HepG2 (cell line): Measurements from ENCODE around the gene KIF3C. TPM values are rescaled to one million over a fixed set of nuclear protein-coding genes. Genes with fewer than 3 reads are reported as not detected.

Experiments
- ARNTL ChIP-seq: sonication (generic); formaldehyde crosslinking; IDR thresholded peaks from 2 replicates; pipeline ENCODE4 v1.4.0; 2020; ENCODE audit warnings: mild to moderate bottlenecking, missing genetic modification reagents
- ATF6 ChIP-seq: sonication (generic); formaldehyde crosslinking; conservative IDR thresholded peaks from 2 replicates; pipeline ENCODE4 v1.4.0; 2020; ENCODE audit warnings: missing genetic modification reagents
- CCDC6 ChIP-seq: sonication (generic); formaldehyde crosslinking; IDR thresholded peaks from 2 replicates; pipeline ENCODE4 v1.8.1; 2022; ENCODE audit warnings: mild to moderate bottlenecking, missing genetic modification reagents, moderate library complexity
- FOSL1 ChIP-seq: sonication (generic); formaldehyde crosslinking; IDR thresholded peaks from 2 replicates; pipeline ENCODE4 v1.9.0; 2021; ENCODE audit warnings: missing genetic modification reagents, borderline replicate concordance
- GTF2F1 ChIP-seq: fragments of 150-350 bp; IDR thresholded peaks from 2 replicates; pipeline ENCODE4 v1.6.1; 2014; ENCODE audit warnings: low read length
- HES4 ChIP-seq: sonication (generic); formaldehyde crosslinking; IDR thresholded peaks from 2 replicates; pipeline ENCODE4 v1.9.0; 2021; ENCODE audit warnings: mild to moderate bottlenecking, missing genetic modification reagents, borderline replicate concordance
- HNRNPLL ChIP-seq: fragments of 200-400 bp; formaldehyde crosslinking; IDR thresholded peaks from 2 replicates; pipeline ENCODE4 v1.6.1; 2017; ENCODE audit warnings: mild to moderate bottlenecking, low read depth, low read length; ENCODE audit not compliant: poor library complexity, severe bottlenecking
- KDM5A ChIP-seq: fragments of 200-600 bp; sonication (generic); IDR thresholded peaks from 2 replicates; pipeline ENCODE4 v1.7.0; 2018; ENCODE audit warnings: antibody characterized with exemption, mild to moderate bottlenecking, low read length, borderline replicate concordance
- MATR3 ChIP-seq: sonication (generic); formaldehyde crosslinking; IDR thresholded peaks from 2 replicates; pipeline ENCODE4 v1.4.0; 2020; ENCODE audit warnings: missing genetic modification reagents
- NFIC ChIP-seq: IDR thresholded peaks from 2 replicates; pipeline ENCODE4 v1.6.1; 2012; ENCODE audit warnings: mild to moderate bottlenecking, low read length, inconsistent platforms
- PTBP1 ChIP-seq: fragments of 200-400 bp; formaldehyde crosslinking; IDR thresholded peaks from 2 replicates; pipeline ENCODE4 v1.6.1; 2018; ENCODE audit warnings: low read length, low read depth; ENCODE audit not compliant: poor library complexity, severe bottlenecking
- RAD51 ChIP-seq: fragments of 450-650 bp; IDR thresholded peaks from 2 replicates; pipeline ENCODE4 v1.6.1; 2016; ENCODE audit warnings: borderline replicate concordance
- U2AF2 ChIP-seq: fragments of 200-400 bp; formaldehyde crosslinking; IDR thresholded peaks from 2 replicates; pipeline ENCODE4 v1.6.1; 2017; ENCODE audit warnings: low read depth, mild to moderate bottlenecking, low read length
- ZBTB46 ChIP-seq: sonication (generic); formaldehyde crosslinking; IDR thresholded peaks from 2 replicates; pipeline ENCODE4 v1.4.0; 2020; ENCODE audit warnings: mild to moderate bottlenecking, missing genetic modification reagents, borderline replicate concordance
- ZNF143 ChIP-seq: sonication (generic); formaldehyde crosslinking; IDR thresholded peaks from 2 replicates; pipeline ENCODE4 v1.4.0; 2020; ENCODE audit warnings: missing genetic modification reagents
- ZNF33B ChIP-seq: sonication (generic); formaldehyde crosslinking; IDR thresholded peaks from 2 replicates; pipeline ENCODE4 v1.5.1; 2020; ENCODE audit warnings: mild to moderate bottlenecking, missing genetic modification reagents
- ZNF451 ChIP-seq: sonication (generic); formaldehyde crosslinking; IDR thresholded peaks from 2 replicates; pipeline ENCODE4 v1.5.0; 2020; ENCODE audit warnings: mild to moderate bottlenecking, missing genetic modification reagents
- ZNF678 ChIP-seq: sonication (generic); formaldehyde crosslinking; IDR thresholded peaks from 2 replicates; pipeline ENCODE4 v1.4.0; 2020; ENCODE audit warnings: mild to moderate bottlenecking, missing genetic modification reagents
- ZNF766 ChIP-seq: sonication (generic); formaldehyde crosslinking; IDR thresholded peaks from 2 replicates; pipeline ENCODE4 v1.5.0; 2020; ENCODE audit warnings: missing genetic modification reagents, borderline replicate concordance
- polyA plus RNA-seq, 8 experiments: library from polyadenylated mRNA; depleted of rRNA in 3 of 8; stranded (reverse) in 7 of 8; unstranded in 1 of 8; fragments of >200 nt; fragmentation: Illumina TruSeq in 4 of 8; extraction: Trizol in 4 of 8; gene quantifications; 2 replicates each; pipeline versions ENCODE4 v1.2.1 to v1.2.3, GENCODE V29; 2011 to 2016; ENCODE audit warnings: low read depth in 4 of 8, missing spikeins in 1 of 8, mixed read lengths in 1 of 8; ENCODE audit not compliant: insufficient read depth in 1 of 8
- total RNA-seq, 5 experiments: library from RNA; depleted of rRNA; stranded (reverse); fragments of >200 nt; fragmentation: Illumina TruSeq; extraction: Trizol; gene quantifications; 2 replicates each; pipeline ENCODE4 v1.2.3, GENCODE V29; 2016; ENCODE audit warnings: low read depth in 1 of 5

The KIF3C gene
- total and polyA plus RNA-seq, 2 of the 13 experiments (the other 11 are each of a cell fraction or from before 2014, with no cell fraction given): 3.6 to 4.9 TPM

- no peak for TF ChIP-seq ARNTL (CRISPR knock-in tag)
- TF ChIP-seq ZBTB46 (CRISPR knock-in tag): no peak
- no peak for TF ChIP-seq PTBP1
- peak; percentile 77; the same call in 1 of the 2 replicates for TF ChIP-seq FOSL1 (CRISPR knock-in tag)
- no peak for TF ChIP-seq ZNF678 (CRISPR knock-in tag)
- TF ChIP-seq KDM5A: no peak
- no peak for TF ChIP-seq GTF2F1
- TF ChIP-seq ZNF143: 0 out of 2 replicates have a peak, but pooled peaks have one; percentile 24
- no peak for TF ChIP-seq U2AF2
- no peak for TF ChIP-seq NFIC
- no peak for TF ChIP-seq ZNF33B (CRISPR knock-in tag)
- no peak for TF ChIP-seq HNRNPLL
- no peak for TF ChIP-seq MATR3 (CRISPR knock-in tag)
- no peak for TF ChIP-seq RAD51
- no peak for TF ChIP-seq HES4 (CRISPR knock-in tag)
- no peak for TF ChIP-seq ATF6 (CRISPR knock-in tag)
- 0 out of 2 replicates have a peak, but pooled peaks have one; percentile 43 for TF ChIP-seq ZNF766 (CRISPR knock-in tag)
- no peak for TF ChIP-seq CCDC6 (CRISPR knock-in tag)
- no peak for TF ChIP-seq ZNF451 (CRISPR knock-in tag)
- TF ChIP-seq, all 625 proteins: peak for 77
Measured at GRCh38 chr2:25885933-25886332, 96.4 kb downstream of the KIF3C start (continued).
